Measurements from ENCODE around the gene HCAR2. TPM values are rescaled to one million over a fixed set of nuclear protein-coding genes. Genes with fewer than 3 reads are reported as not detected.

HCAR2 gene
- total RNA-seq, 1 experiment from 2014 or later = not detected

- H2BK12ac ChIP-seq (ENCODE audit: insufficient read length, low read depth, low read length) = no peak overlapping the region
- H2AK5ac ChIP-seq (ENCODE audit: insufficient read length, low read length) = no peak overlapping the region
- Mint-ChIP-seq H3K27me3 (ENCODE audit: low read depth) (peaks cover 2% of the 10 kb centered on the region; the same call in 1 of the 2 replicates), H3K4me3 (no peak overlapping the region), H3K4me1 (peaks cover 3 to 15% of the 10 kb centered on the region in 2 experiments), H3K36me3 (ENCODE audit: insufficient read depth in 1 of 3, low read depth in 3 of 3) (no peaks in the 10 kb centered on the region), H3K9me3 (no peaks in the 10 kb centered on the region), H3K27ac (no peak overlapping the region; a peak in 1 of 7 replicates)
- no peak overlapping the region for H2BK120ac ChIP-seq (ENCODE audit: low read depth, low read length, poor library complexity, severe bottlenecking)
- no peak overlapping the region for H4K5ac ChIP-seq (ENCODE audit: insufficient read length, low read depth, low read length)
- H4K20me1 ChIP-seq (ENCODE audit: control insufficient read depth, insufficient read depth, insufficient read length) = no peaks in the 10 kb centered on the region
- no peak overlapping the region for H2BK15ac ChIP-seq (ENCODE audit: low read depth, low read length)
- H3K4me1 ChIP-seq (ENCODE audit: insufficient read depth, low read length) = no peaks in the 10 kb centered on the region; the same call in 1 of the 2 replicates
- no peaks in the 10 kb centered on the region for H3K79me2 ChIP-seq (ENCODE audit: insufficient read depth, low read length)
- no peak overlapping the region for H4K8ac ChIP-seq (replicated peaks; ENCODE audit: insufficient read length, low read depth, low read length)
- no peak overlapping the region for H4K91ac ChIP-seq (ENCODE audit: insufficient read length, low read depth, low read length)
- H3K79me1 ChIP-seq (ENCODE audit: insufficient read depth, low read depth, low read length, poor library complexity, severe bottlenecking) = no peaks in the 10 kb centered on the region
- DNase-seq = no peak
- no peak overlapping the region for H3K4ac ChIP-seq (ENCODE audit: low read depth, low read length)
- TF ChIP-seq, protein P1, sequence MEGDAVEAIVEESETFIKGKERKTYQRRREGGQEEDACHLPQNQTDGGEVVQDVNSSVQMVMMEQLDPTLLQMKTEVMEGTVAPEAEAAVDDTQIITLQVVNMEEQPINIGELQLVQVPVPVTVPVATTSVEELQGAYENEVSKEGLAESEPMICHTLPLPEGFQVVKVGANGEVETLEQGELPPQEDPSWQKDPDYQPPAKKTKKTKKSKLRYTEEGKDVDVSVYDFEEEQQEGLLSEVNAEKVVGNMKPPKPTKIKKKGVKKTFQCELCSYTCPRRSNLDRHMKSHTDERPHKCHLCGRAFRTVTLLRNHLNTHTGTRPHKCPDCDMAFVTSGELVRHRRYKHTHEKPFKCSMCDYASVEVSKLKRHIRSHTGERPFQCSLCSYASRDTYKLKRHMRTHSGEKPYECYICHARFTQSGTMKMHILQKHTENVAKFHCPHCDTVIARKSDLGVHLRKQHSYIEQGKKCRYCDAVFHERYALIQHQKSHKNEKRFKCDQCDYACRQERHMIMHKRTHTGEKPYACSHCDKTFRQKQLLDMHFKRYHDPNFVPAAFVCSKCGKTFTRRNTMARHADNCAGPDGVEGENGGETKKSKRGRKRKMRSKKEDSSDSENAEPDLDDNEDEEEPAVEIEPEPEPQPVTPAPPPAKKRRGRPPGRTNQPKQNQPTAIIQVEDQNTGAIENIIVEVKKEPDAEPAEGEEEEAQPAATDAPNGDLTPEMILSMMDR (conservative IDR thresholded peaks at IDR 0.05) = no peak
- H3K14ac ChIP-seq (ENCODE audit: insufficient read depth, low read length) = no peak overlapping the region
- H3K18ac ChIP-seq (ENCODE audit: insufficient read length, low read depth, low read length) = no peak overlapping the region
- H3K23me2 ChIP-seq (ENCODE audit: insufficient read length, low read depth, low read length, poor library complexity, severe bottlenecking) = no peaks in the 10 kb centered on the region
- no peak overlapping the region for H3K56ac ChIP-seq (ENCODE audit: insufficient read length, low read depth, low read length)
- H2BK20ac ChIP-seq (ENCODE audit: low read depth, low read length, poor library complexity, severe bottlenecking) = no peak overlapping the region
- no CpG with 5 or more reads among the region's 3 CpGs for WGBS (ENCODE audit: extremely low coverage, insufficient read length, low lambda C conversion rate)
- H3T11ph ChIP-seq (ENCODE audit: low read length) = no peak overlapping the region
- no peak overlapping the region for H3K9ac ChIP-seq (ENCODE audit: extremely low read depth, insufficient read length, low read length)
- H3K27me3 ChIP-seq (ENCODE audit: insufficient read depth, low read length) = no peaks in the 10 kb centered on the region
- no peak overlapping the region for H3K23ac ChIP-seq (ENCODE audit: insufficient read length, low read depth, low read length)
- H3K9me3 ChIP-seq (ENCODE audit: control insufficient read depth, low read depth, low read length) = no peaks in the 10 kb centered on the region
- no peak overlapping the region for H2AFZ ChIP-seq (ENCODE audit: low read length)
- H3K27ac ChIP-seq (ENCODE audit: insufficient read length, low read depth, low read length) = no peak overlapping the region
- H2BK5ac ChIP-seq (ENCODE audit: insufficient read length, low read length) = no peak overlapping the region
- no peak overlapping the region for H3K4me2 ChIP-seq (ENCODE audit: insufficient read depth, insufficient read length, low read length)
Measured at GRCh38 chr12:122691566-122691965, 11.6 kb downstream of the HCAR2 start.
